Measurements from ENCODE around the gene NOL12.

The NOL12 gene

GRCh38 chr22:37640591-37641560 lies 45.3 kb upstream of the NOL12 start:
- no peak for TF ChIP-seq ZNF70 (CRISPR knock-in tag; IDR thresholded peaks at IDR 0.05)
- no peak for TF ChIP-seq ZC3H10 (CRISPR knock-in tag; IDR thresholded peaks at IDR 0.05)
- no peak for TF ChIP-seq ESRRG (CRISPR knock-in tag; IDR thresholded peaks at IDR 0.05)
- no peak for TF ChIP-seq GLIS3 (CRISPR knock-in tag; IDR thresholded peaks at IDR 0.05)
- no peak for TF ChIP-seq CREB5 (CRISPR knock-in tag; IDR thresholded peaks at IDR 0.05; ENCODE audit: low read depth)
- TF ChIP-seq TSHZ2 (CRISPR knock-in tag; IDR thresholded peaks at IDR 0.05): no peak
- TF ChIP-seq SNAI2 (CRISPR knock-in tag; IDR thresholded peaks at IDR 0.05): no peak
- TF ChIP-seq PPARA (CRISPR knock-in tag; IDR thresholded peaks at IDR 0.05; ENCODE audit: borderline replicate concordance): no peak
- no peak for TF ChIP-seq ARNTL (CRISPR knock-in tag; IDR thresholded peaks at IDR 0.05; ENCODE audit: borderline replicate concordance, low read depth)
- TF ChIP-seq OSR1 (CRISPR knock-in tag; IDR thresholded peaks at IDR 0.05): no peak
- no peak for TF ChIP-seq CSRNP3 (CRISPR knock-in tag; IDR thresholded peaks at IDR 0.05)
- no peak for TF ChIP-seq TCF4 (CRISPR knock-in tag; IDR thresholded peaks at IDR 0.05; ENCODE audit: borderline replicate concordance)
- no peak for TF ChIP-seq ZFP3 (CRISPR knock-in tag; IDR thresholded peaks at IDR 0.05)
- no peak for ATAC-seq

GRCh38 chr22:37641561-37641949 lies 44.6 kb upstream of the NOL12 start:
- TF ChIP-seq ZNF565 (CRISPR knock-in tag; conservative IDR thresholded peaks at IDR 0.05; ENCODE audit: low read depth): no peak
- no peak for TF ChIP-seq TOX (CRISPR knock-in tag; IDR thresholded peaks at IDR 0.05; ENCODE audit: borderline replicate concordance)
- TF ChIP-seq CSRNP3 (CRISPR knock-in tag; IDR thresholded peaks at IDR 0.05): no peak
- TF ChIP-seq ZFP3 (CRISPR knock-in tag; IDR thresholded peaks at IDR 0.05): no peak
- TF ChIP-seq GLIS3 (CRISPR knock-in tag; IDR thresholded peaks at IDR 0.05): no peak
- TF ChIP-seq BACH2 (CRISPR knock-in tag; IDR thresholded peaks at IDR 0.05; ENCODE audit: borderline replicate concordance): no peak
- TF ChIP-seq TCF4 (CRISPR knock-in tag; IDR thresholded peaks at IDR 0.05; ENCODE audit: borderline replicate concordance): no peak
- no peak for TF ChIP-seq OSR1 (CRISPR knock-in tag; IDR thresholded peaks at IDR 0.05)
- TF ChIP-seq ISL1 (CRISPR knock-in tag; IDR thresholded peaks at IDR 0.05): no peak
- TF ChIP-seq ARNTL (CRISPR knock-in tag; IDR thresholded peaks at IDR 0.05; ENCODE audit: borderline replicate concordance, low read depth): no peak
- no peak for TF ChIP-seq TSHZ2 (CRISPR knock-in tag; IDR thresholded peaks at IDR 0.05)
- no peak for ATAC-seq

Measured in SK-N-SH treated with all-trans-retinoic acid at 6 μM for 48 hours (cell line).